Dedifferentiated amniotic fluid mesenchymal stem cell (primary cell): ENCODE results near the gene UBQLN1.
"Not testable (repeated sequence)": the region's sequence is repeated elsewhere in the genome, so short reads cannot be mapped to it uniquely, and the experiment has no call there.

Experiments
- DNase-seq: peaks from one replicate; pipeline ENCODE4 v3.0.0-alpha.2; 2016; ENCODE audit errors: extremely low spot score

UBQLN1 gene

DNA sequence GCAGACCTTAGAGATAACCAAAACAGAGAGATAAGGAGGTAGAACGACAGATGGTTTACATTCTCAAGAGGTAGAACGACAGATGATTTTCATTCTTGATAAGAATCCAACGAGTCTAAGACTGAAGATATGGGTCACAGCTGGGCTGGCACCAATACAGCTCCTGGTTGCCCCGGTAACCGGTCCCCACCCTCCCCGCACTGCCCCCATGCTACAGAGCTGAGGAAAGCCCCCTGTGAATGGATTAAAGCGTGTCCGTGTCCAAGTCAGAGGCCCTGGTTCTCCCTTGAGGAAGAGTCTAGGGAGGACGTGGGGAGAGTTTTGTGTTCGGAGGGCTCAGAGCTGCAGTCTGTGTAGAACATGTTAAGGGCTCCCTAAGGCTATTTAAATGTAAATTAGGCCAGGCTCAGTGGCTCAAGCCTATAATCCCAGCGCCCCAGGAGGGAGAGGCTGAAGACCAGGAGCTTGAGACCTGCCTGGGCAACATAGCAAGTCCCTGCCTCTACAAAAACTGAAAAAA is 76.8 kb downstream of the UBQLN1 start:
- DNase-seq = no peak

DNA sequence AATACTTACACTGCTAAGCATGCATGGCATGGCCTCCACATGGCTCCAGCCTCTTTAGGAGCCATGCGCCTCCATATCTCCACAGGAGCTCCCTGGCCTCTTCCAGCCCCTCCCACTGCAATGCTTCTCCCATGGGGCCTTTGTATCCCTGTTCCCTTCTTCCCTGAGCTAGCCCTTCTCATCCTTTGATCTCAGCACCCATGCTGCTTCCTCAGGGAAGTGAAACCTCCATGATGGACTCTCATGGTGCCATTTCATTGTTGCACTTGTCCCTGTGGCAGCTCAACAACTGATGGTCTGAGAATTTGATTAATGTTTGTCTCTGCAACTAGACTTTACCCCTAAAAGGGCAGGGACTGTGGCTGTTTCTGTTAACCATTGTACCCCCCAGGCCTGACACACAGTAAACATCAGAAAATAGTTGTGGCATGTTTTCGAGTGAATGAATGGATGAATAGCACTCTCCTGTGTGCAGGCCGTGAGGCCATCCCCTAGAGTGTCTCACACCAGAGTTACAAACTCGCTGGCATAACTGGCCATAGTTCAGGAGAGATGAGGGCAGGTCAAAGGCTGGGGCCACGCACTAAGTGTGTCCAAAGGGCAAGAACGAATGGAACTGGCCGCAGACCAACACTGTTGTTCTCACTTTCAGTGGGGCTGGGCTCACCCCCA is 78.2 kb downstream of the UBQLN1 start:
- no peak for DNase-seq

DNA sequence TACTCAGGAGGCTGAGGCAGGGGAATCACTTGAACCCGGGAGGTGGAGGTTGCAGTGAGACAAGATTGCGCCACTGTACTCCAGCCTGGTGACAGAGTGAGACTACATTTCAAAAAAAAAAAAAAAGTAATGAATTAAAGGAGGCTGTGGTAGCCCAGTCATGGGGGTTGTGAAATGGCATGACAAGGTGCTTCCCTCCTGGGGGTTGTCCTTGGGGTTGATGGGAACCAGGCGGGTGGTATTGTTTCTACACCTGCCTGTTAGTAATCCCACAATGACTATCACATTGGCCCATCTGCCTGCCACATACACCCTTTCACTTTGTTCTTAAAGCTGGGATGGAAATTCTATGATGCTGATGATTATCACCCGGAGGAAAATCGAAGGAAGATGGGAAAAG is 79.2 kb downstream of the UBQLN1 start:
- no peak for DNase-seq

DNA sequence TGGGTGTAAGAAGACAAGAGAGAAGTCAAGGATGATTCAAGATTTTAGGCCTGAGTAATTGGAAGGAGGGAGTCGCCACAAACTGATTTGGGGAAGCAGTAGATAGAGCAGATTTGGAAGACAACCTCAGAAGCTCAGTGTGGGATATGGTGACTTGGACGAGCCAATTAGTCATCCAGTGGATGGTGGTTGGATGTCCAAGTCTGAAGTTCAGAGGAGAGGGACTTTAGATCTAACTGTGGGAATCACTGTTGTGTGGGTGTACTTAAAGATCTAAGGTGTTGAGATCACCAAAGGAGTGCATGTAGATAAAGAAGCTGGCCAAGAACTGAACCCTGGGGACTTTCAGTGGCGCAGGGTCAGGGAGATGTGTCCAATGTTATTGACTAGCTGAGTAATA is 82.6 kb downstream of the UBQLN1 start:
- no peak for DNase-seq

DNA sequence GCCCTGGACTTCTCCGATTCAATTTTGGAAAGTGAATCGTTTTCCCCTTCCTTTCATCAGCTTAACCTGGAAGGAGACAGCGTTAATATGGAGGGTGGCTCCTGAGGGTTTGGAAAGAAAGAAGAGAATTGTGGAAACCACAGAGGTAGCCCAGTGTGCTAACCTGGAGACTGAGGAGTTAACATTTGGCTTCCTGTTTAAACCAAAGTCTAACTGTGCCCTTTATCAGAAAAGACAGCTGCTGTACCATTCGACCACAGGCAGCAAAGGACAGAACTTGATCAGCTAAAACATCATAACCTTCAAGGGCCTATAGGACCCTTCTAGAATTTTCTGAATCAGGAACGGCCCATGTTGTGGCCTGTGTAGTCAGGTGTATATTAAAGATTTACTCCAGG is 84.1 kb downstream of the UBQLN1 start:
- no peak for DNase-seq

DNA sequence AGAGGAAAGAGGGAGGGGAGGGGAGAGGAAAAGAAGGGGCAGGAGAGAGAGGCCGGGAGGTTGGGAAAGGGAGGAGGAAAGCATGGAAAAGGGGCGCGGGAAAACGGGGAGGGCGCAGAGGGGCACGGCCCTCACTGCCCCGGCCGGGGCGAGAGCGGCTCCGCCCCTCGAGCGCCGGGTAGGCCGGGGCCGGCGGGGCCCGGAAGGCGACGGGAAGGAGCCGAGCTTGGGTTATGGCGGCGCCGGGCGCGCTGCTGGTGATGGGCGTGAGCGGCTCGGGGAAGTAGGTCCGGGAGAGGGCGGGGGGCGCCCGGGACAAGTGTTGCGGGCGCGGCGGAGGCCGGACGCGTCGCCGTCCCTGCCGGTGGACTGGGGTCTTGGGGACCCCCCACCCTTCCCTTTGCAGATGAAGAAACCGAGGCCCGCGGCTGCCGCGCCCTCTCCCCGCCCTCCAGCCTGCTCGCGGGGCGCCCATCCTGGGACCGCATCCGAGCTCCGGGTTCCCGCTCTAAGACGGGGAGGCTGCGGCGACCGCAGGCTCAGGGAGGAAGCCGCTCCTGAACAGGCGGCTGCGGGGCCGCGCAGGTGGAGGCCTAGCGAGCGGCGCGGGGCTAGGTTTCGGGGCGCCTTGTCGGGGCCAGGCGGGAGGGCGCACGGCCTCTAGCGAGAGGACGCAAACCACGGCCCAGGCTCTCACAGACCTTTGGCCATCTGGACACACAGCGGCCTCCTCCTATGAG is 84.6 kb downstream of the UBQLN1 start, which contains the start of gene IDNK:
TSS of gene IDNK (plus strand) at position 205 of the 740 bp plus-strand sequence. CDS start at position 234, 29 bp downstream.
- DNase-seq = no peak

DNA sequence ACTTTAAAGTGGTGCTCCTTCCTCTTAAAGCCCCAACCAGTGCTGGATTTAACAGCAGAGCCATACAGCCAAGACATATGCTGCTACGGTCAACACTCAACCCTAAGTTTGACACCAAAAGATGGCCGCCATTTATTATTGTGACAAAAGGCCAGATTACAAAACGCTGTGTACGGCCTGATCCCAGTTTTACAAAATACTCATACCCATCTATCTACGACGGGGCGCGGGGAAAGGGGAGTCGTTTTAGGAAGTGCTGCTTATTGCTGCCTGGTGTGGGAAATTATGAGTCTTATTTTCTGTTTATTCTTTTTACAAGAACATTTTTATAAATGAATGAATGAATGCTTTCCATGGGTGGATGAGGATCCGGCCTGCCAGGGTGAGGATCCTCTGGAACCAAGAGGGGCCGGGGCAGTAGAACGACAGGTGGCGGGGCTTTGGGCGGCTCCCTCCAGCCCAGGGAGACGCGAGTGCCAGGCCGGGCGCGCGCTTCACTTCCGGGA is 85.3 kb downstream of the UBQLN1 start:
- DNase-seq = peak; percentile 45

DNA sequence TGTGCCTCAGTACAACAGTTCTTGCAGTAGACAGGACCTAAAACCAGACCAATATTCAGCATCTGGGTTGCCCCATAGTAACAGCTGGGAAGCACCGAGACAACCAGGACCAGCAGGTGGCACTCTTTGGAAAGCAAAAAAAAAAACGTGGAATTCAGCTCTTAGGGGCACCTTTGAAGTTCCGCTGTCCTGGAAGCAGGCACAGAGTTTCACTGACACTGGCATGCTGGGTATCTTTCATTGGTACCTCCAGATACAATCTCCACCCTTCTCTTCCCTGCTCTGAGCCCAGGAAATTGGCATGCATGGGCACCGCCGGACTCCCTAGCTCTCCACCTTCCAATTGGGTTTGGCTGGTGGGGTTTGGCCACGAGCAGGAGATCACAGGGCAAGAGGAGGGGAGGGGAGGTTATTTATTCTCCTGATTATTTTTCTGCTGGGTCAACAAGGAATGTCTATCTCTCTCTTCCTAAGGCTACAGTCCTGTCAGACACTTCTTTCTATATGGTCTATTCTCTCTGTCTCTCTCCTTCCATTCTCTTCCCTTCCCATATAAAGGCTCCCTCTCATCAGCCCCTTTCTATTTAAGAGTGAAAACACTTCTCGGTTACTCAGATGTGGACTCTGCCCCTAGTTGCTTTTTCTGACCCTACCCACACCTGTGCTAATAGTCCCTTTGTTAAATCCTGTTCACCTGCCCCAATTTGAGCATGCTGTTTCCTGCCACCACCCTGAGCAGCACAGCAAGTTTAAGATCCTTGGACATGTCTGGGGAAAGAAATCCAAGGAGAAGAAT is 86.7 kb downstream of the UBQLN1 start:
- peak; percentile 55 for DNase-seq

DNA sequence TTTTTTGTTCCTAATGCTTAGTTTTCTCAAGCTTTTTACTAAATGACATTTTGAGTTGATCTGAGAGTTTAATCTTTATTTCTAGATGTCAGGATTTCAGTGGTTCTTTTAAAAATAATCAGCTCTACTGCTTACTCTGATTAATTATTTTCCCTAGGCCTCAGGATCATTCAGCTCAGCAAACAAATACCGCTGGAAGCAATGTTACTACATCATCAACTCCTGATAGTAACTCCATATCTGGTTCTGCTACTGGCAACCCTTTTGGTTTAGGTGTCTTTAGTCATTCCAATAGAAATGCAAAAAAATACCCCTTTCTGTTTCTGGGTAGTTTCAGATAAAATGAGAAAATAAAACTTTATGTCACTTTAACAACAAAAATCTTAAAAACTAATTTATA is 90.5 kb downstream of the UBQLN1 start:
- DNase-seq = no peak

DNA sequence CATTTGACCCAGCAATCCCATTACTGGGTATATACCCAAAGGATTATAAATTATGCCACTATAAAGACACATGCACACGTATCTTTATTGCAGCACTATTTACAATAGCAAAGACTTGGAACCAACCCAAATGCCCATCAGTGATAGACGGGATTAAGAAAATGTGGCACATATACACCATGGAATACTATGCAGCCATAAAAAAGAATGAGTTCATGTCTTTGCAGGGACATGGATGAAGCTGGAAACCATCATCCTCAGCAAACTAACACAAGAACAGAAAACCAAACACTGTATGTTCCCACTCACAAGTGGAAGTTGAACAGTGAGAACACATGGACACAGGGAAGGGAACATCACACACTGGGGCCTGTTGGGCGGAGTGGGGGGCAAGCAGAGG is 94.5 kb downstream of the UBQLN1 start:
- DNase-seq = not testable (repeated sequence)
